ENCODE measurements around the gene RTP5.
"Not testable (repeated sequence)": the region's sequence is repeated elsewhere in the genome, so short reads cannot be mapped to it uniquely, and the experiment has no call there.

Gene RTP5

DNA sequence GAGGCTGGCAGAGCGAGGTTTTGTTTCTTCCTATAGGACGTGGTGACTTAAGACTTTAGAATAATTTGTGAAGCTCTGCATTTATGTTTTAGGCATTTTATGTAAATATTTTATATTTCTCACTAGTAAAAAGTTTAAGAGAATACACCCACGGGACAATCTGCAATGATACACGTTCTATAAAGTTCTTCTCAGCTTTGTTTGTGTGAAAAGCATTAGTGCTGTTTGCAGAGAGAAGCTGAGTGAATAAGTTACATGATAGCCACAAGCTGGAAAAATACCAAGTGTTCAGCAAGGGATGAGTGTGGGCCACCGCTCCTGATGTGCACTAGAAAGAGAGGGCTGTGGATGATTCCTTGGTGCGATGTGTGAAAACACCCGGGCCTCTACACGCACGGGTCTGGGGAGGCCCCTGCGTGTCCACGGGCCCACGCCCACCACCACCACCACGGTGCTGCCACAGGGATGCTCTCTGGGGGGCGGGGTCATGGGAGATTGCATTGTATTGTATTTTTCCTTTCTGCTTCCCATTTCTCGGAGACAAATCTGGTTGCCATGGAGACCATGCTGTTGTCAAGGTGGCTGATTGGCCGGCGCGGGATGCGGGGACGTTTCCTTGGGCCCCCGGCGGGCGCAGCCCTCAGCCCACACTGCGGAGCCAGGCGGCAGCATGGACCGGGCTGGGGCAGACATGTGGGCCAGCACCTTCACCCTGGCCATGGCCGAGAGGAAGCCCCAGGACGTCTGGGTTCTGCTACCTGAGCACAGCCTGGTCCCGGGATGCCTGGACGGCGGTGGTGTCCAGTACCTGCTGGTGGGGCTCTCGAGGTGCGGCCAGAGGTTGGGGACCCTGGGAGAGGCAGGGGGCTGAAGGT, at the start of gene RTP5:
RTP5 (plus strand) TSS at position 643 of the 875 bp plus-strand sequence; CDS start at position 671, 28 bp downstream.
- no peak for DNase-seq

- DNase-seq: not testable (repeated sequence)
Observed at GRCh38 chr2:241819947-241820624, 49.4 kb upstream of the RTP5 start.

DNA sequence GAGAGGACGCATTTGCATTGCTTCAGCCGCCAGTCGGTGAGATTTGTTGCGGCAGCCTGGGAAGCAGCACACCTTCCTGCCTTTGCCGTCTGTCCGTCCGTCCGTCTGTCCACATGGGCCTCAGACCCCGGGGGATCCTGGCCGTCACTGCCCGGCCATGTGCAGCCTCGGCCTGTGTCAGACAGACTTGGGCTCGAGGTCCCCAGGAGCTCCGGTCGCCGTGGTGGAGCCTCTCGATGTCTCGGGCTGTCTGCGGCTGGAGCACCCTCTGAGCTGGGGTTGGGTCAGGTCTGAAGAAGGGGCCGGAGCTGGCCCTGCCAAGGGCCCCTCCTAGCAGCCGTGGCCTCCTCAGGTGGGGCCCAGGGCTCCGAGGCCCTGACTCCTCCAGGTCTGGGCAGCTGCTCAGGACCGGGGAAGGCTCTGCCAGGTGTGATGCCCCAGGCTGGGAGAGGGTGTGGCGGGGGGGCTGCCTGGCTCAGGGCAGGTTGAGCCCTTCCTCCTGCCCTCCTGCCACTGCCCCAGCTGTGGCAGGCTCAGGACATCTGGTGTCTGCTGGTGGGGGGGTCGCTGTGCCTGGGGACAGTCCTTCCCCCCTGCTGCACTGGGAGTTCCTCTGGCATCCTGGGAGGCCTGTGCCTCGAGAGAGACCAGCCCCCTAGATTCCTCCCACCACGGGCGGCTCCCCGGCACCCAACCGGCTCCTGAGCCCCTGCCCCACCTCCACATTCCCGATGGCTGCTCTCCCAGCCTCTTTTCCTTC, 48.7 kb upstream of the RTP5 start:
- no peak for DNase-seq

DNA sequence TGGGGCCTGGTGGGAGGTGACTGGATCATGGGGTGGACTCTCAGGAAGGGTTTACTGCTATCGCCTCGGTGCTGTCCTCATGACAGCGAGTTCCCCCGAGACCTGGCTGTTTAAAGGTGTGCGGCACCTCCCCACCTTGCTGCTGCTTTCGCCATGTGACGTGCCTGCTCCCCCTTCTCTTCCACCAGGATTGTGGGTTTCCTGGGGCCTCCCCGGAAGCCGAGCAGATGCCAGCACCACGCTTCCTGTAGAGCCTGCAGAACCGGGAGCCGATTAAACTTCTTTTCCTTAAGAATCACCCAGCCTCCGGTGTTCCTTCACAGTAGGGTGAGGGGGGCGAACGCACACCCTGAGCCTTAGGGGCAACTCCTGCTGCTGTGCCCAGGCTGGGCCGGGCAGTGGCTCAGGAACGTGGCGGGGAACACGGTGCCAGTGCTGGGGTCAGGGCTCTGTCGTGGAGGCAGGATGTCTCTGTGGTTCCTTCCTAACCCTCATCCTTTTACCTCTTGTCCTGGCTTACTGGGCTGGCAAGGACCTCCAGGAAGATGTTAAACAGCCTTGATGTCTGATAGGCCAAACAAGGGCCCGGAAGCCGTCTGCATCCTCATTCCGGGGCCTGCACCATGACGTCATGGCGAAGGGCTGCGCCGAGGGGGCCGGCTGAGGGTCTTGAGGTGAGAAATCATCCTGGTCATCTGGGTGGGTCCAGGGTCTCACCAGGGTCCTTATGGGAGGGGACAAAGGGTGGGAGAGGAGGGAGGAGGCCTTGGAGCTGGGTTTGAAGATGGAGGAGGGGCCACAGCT, 47.9 kb upstream of the RTP5 start:
- no peak for DNase-seq

DNA sequence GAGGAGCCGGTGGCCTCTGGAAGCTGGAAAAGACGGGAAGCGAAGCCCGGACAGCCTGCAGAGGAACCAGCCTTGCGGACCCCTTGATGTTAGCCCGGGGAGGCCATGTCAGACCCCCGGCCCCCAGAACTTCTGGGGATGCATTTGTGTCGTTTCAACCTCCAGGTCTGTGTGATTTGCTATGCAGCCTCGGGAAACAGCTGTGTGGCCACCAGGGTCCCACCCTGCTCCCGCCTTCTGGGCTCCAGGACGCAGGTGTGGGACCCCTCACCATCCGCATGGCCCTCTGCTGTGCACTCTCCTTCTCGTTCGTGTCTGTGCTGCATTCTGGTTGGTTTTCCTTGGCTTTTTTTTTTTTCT, 47.3 kb upstream of the RTP5 start:
- DNase-seq: no peak

- not testable (repeated sequence) for DNase-seq
Observed at GRCh38 chr2:241823531-241824437, 45.7 kb upstream of the RTP5 start.

GRCh38 chr2:241827394-241827793, 42.1 kb upstream of the RTP5 start:
- DNase-seq: no peak

DNA sequence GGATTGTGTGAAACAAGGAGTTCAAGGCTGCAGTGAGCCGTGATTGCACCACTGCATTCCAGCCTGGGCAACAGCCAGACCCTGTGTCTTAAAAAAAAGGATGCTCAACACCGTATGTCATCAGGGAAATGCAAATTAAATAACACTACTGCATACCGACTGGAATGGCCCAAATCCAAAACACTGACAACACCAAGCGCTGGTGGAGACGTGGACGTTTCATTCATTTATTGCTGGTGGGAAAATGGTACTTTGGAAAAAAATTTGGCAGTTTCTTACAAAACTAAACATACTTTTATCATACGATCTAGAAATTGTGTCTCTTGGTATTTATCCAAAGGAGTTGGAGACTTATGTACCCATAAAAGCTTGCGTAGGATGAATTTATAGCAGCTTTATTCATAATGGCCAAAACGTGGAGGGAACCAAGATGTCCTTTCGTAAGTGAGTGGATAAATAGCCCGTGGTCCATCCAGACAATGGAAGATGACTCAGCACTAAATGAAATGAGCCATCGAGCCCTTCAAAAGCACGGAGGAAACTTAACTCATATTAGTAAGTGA, 36.3 kb upstream of the RTP5 start:
- no peak for DNase-seq

- not testable (repeated sequence) for DNase-seq
Observed at GRCh38 chr2:241833756-241834526, 35.6 kb upstream of the RTP5 start.

- DNase-seq: no peak
Observed at GRCh38 chr2:241834527-241835210, 34.9 kb upstream of the RTP5 start.

- DNase-seq: no peak
Observed at GRCh38 chr2:241835611-241836010, 33.9 kb upstream of the RTP5 start.

DNA sequence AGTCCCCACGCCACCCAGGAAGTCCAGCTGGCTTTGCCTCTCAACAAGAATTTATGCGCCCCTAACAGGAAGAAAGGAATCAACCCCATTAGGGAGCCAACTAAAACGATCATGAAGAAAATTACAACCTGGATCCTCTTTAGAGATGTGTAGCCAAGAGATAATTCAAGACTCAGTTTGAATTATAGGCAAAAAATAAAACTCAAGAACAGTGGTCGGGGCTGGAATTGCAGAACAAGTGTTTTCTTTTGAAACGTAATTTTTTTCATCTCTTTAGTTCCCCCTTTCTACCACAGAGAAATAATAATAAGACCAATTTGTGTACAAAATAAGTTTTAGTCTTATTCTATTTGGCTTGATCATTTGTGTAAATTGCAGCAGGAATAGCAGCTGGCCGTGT, 33.2 kb upstream of the RTP5 start:
- no peak for DNase-seq

GRCh38 chr2:241837197-241837965, 32.1 kb upstream of the RTP5 start:
- no peak for DNase-seq

GRCh38 chr2:241841181-241842066, 28.1 kb upstream of the RTP5 start:
- no peak for DNase-seq

GRCh38 chr2:241842067-241842415, 27.5 kb upstream of the RTP5 start:
- no peak for DNase-seq

- DNase-seq: no peak
Observed at GRCh38 chr2:241842620-241843211, 26.8 kb upstream of the RTP5 start.

- DNase-seq: no peak
Observed at GRCh38 chr2:241843321-241844065, 26.0 kb upstream of the RTP5 start.

All from NCI-H2171 (cell line).